ENCODE results near the gene TENM4.

The TENM4 gene

GRCh38 chr11:79440571-79441460, at the start of gene TENM4:
TSS of gene TENM4 (minus strand) at chr11:79441030. CDS start at chr11:79069944, 371,086 bp downstream.
- peak; percentile 89 for DNase-seq

GRCh38 chr11:79488286-79488685, 47.5 kb upstream of the TENM4 start:
- no peak for DNase-seq

- no peak for DNase-seq
These were observed 46.6 kb upstream of the TENM4 start for GRCh38 chr11:79487412-79487811.

GRCh38 chr11:79486242-79486984, 45.6 kb upstream of the TENM4 start:
- DNase-seq, result no peak

GRCh38 chr11:79485694-79486093, 44.9 kb upstream of the TENM4 start:
- DNase-seq, result no peak

- DNase-seq, result no peak
These were observed 44.0 kb upstream of the TENM4 start for GRCh38 chr11:79484872-79485271.

- DNase-seq, result no peak
These were observed 42.0 kb upstream of the TENM4 start for GRCh38 chr11:79482800-79483199.

GRCh38 chr11:79481795-79482194, 41.0 kb upstream of the TENM4 start:
- DNase-seq, result no peak

GRCh38 chr11:79480864-79481263, 40.0 kb upstream of the TENM4 start:
- no peak for DNase-seq

- no peak for DNase-seq
These were observed 32.1 kb upstream of the TENM4 start for GRCh38 chr11:79472819-79473529.

GRCh38 chr11:79471071-79471844, 30.4 kb upstream of the TENM4 start:
- no peak for DNase-seq

GRCh38 chr11:79470161-79470560, 29.3 kb upstream of the TENM4 start:
- no peak for DNase-seq

GRCh38 chr11:79467761-79468160, 26.9 kb upstream of the TENM4 start:
- no peak for DNase-seq

- no peak for DNase-seq
These were observed 25.6 kb upstream of the TENM4 start for GRCh38 chr11:79466411-79466810.

- DNase-seq, result no peak
These were observed 24.3 kb upstream of the TENM4 start for GRCh38 chr11:79465160-79465559.

- DNase-seq, result no peak
These were observed 21.1 kb upstream of the TENM4 start for GRCh38 chr11:79461666-79462645.

- peak; percentile 54 for DNase-seq
These were observed 20.3 kb upstream of the TENM4 start for GRCh38 chr11:79461144-79461543.

- DNase-seq, result no peak
These were observed 17.9 kb upstream of the TENM4 start for GRCh38 chr11:79458709-79459108.

GRCh38 chr11:79456501-79456900, 15.7 kb upstream of the TENM4 start:
- DNase-seq, result no peak

- DNase-seq, result no peak
These were observed 12.8 kb upstream of the TENM4 start for GRCh38 chr11:79453617-79454016.

- DNase-seq, result no peak
These were observed 8.2 kb upstream of the TENM4 start for GRCh38 chr11:79449040-79449439.

Measured in femur (tissue), 1 donor.